GM21723 (cell line): ENCODE data around the gene DUSP8.
"Not testable (repeated sequence)": the region's sequence is repeated elsewhere in the genome, so short reads cannot be mapped to it uniquely, and the experiment has no call there.

Source experiments
- ATAC-seq: cut with Tn5 transposase; IDR thresholded peaks from one replicate; pipeline ENCODE4 v1.9.1; 2021; ENCODE audit warnings: mild to moderate bottlenecking, moderate library complexity; ENCODE audit not compliant: unreplicated experiment

DUSP8 gene, protein sequence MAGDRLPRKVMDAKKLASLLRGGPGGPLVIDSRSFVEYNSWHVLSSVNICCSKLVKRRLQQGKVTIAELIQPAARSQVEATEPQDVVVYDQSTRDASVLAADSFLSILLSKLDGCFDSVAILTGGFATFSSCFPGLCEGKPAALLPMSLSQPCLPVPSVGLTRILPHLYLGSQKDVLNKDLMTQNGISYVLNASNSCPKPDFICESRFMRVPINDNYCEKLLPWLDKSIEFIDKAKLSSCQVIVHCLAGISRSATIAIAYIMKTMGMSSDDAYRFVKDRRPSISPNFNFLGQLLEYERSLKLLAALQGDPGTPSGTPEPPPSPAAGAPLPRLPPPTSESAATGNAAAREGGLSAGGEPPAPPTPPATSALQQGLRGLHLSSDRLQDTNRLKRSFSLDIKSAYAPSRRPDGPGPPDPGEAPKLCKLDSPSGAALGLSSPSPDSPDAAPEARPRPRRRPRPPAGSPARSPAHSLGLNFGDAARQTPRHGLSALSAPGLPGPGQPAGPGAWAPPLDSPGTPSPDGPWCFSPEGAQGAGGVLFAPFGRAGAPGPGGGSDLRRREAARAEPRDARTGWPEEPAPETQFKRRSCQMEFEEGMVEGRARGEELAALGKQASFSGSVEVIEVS

DNA sequence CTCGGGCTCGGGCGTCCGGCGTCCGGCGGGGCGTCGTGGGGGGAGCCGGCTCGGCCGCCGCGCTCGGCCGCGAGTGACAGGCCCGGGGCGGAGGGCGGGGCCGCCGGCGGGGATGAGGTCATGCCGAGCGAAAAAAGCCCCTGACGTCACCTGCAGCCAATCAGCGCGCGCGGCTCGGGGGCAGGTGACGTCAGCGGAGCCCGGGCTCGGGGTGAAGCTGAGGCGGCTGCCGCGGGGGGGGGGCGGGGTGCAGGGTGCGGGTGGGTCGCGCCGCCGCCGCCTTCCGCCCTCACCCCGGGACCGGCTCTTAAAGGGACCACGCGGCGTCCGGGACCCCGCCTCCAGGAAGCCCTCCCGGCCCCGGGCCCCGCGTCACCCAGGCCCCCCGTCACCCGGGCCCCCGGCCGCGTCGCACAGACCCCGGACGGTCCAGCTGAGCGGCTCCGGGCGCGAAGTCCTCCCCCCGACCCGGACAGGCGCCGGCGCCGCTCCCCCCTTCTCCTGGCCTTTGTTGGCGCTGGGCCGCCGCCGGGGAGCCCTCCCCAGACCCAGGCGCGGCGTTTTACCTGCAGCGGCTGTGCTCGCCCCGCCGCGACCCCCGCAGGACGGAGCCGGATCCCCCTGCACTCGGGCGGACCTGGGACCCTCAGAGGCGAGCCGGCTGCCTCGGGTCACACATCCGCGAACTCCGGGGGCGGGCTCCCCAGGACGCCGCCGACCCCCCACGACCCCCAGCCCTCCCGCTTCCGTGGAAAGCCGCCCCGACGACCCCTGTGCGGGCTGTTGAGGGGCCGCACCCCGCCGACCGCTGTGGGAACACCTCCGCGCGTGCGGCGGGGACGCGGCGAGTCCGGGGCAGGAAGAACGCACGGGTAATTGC, at the start of gene DUSP8:
Gene DUSP8, minus strand, starts transcription at position 75 of the 880 bp plus-strand sequence. CDS start 6,445 bp downstream, outside the sequence.
- ATAC-seq: peak; percentile 51

DNA sequence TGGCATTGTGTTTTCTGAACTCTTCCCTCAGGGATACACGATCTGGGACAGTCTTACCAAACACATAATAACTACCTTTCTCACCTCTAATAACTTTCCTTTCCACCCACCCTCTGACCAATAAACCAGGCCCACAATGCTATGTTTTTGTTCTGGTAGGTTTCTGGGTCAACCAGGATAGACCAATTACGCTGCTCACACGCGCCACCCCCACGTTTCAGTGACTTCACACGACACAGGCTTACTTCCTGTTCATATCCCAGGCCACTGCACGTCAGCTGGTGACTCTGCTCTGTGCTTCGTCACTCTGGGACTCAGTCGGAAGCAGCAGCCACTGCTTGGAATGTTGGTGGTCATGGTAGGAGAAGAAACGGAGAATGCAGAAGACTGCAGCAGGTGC, 47.4 kb upstream of the DUSP8 start:
- no peak for ATAC-seq

DNA sequence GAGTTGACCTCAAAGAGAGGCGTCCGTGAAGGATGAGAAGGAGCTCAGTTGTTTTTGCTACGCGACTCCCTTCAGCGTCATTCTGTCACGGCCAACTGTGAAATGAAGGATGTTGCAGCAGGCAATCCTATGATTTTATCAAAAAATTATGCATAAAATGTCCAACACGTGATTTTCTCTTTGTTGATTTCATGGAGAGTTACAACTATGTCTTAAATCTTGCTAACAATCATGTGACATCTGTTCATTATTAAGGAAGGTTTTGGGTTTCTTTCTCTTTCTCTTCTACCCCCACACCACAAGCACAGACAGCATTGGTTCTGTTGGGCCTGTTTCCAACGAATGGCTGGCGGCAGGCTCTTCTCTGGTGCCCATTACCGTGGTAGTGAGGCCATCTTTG, 46.2 kb upstream of the DUSP8 start:
- ATAC-seq: no peak

DNA sequence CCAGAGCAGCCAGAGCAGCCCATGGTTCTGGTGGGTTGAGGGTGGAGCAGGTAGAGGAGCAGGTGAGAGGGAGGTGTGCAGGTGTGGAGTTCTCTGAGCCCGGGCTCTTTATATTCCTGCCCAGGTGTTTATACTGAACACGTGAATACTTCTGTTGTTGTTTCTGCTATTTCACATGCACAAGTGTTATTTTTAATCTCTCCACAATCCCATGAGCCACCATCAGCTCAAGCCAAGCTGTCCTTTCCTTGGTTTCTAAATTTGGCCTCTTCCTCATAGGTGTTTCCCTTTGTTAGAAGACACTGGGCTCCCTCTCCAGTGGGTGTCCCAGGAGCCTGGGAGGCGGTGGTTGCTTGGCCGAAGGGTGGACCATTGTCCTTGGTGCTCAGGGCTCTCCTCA, 36.3 kb upstream of the DUSP8 start, which contains the start of gene KRTAP5-3:
Gene KRTAP5-3, minus strand, starts transcription at position 101 of the 400 bp plus-strand sequence. Its CDS starts 78 bp downstream, at position 23.
- ATAC-seq: no peak

DNA sequence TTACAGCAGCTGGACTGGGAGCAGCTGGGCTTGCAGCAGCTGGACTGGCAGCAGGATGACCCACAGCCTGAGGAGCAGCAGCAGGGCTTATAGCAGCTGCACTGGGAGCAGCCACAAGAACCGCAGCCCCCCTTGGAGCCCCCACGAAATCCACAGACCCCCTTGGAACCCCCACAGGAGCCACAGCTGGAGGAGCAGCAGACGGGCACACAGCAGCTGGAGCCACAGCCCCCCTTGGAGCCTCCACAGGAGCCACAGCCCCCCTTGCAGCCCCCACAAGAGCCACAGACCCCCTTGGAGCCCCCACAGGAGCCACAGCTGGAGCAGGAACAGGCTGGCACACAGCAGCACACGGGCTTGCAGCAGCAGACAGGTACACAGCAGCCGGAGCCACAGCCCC, 35.8 kb upstream of the DUSP8 start:
- not testable (repeated sequence) for ATAC-seq

DNA sequence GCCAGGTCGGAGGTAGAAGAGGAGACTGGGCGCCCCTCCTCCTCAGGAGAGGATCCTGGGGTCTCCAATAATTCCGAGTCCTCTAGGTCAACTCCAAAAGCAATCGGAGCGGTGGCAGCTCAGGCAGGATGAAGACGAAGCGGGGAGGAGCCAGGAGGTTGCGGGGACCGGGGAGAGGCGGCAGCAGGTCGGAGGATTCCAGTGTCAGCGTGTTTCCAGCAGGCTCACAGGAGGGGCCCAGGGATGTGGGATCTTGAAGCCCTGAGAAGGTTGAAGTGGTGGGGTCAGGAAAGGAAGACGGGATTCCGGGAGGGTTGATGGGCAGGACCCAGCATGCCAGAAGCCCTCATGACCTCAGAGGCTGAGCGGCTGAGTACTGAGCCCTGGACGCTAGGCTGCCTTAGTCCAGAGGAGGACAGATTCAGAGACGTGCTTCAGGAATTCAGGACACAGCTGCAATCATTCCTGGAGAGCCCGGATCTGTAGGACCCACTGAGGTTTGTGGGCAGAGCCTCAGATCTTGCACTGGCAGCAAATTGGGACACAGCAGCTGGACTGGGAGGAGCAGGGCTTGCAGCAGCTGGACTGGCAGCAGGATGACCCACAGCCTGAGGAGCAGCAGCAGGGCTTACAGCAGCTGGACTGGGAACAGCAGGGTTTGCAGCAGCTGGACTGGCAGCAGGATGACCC, 35.2 kb upstream of the DUSP8 start:
- ATAC-seq: not testable (repeated sequence)

DNA sequence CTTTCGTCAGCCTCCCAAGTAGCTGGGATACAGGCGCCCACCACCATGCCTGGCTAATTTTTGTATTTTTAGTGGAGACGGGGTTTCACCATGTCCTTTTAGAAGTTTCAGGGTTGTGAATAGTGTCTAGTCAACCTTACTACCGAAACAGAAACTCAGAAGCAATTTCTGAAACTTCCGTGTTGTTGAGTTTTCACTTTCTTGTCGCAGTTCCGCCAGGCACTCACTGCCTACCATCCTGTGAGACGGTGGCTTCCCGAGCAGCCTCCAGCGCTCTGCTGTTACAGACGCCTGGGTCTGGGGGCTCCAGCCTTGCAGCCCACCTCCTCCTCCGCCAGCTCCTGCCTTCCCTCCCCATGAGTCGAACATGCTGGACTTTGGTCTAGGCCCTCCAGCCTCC, 33.9 kb upstream of the DUSP8 start:
- ATAC-seq: peak; percentile 93

DNA sequence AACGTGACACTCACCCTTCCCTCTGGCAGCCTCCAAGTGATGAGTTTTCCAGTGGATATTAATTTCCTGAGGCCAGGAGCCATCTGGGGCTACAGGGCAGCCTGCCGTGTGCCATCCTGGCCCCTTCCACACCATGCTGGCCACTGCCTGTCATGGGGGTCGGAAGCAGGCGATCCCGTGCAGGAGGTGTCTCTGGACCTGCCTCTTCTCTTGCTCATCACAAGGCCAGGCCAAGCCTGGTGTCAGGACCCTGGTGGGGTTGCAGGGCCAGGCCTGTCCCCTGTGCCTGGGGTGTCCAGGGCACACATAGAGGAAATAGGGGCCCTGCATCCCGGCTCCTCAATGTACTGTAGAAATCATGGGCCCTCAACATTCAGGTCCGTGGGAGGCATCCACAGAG, 32.6 kb upstream of the DUSP8 start:
- no peak for ATAC-seq

DNA sequence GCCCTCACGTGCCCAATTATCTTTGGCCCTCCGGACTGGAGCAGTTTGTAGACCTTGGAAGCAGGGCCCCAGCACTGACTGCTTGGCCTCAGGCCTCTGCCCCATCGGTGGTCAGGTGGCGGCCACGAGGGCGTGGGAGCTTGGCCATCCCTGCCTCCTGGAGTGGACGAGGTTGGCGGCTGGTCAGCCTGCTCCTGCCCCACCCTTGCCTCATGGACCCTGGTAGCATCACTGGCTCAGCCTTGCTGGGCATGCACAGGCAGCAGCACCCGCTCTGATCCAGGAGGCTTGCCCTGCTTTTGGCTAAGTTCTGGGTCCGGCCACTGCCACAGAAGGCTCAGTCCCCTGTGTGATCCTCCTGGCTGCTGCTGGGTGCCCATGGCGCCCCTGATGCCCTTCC, 32.1 kb upstream of the DUSP8 start:
- ATAC-seq: no peak

DNA sequence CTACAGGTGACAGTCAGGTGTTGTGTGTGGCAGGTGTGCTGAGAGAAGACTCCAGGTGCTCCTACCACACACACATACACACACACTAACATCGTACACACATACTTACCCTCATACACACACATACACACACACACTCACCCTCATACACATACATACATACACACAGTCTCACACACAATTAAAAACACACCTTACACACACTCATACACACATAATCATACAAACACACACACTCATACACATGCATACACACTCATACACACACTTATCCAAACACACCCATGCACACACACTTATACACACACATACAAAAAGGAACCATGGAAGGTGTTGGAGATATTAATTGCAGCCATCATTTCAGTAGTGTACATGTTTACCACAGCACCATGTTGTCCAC, 31.6 kb upstream of the DUSP8 start:
- no peak for ATAC-seq

DNA sequence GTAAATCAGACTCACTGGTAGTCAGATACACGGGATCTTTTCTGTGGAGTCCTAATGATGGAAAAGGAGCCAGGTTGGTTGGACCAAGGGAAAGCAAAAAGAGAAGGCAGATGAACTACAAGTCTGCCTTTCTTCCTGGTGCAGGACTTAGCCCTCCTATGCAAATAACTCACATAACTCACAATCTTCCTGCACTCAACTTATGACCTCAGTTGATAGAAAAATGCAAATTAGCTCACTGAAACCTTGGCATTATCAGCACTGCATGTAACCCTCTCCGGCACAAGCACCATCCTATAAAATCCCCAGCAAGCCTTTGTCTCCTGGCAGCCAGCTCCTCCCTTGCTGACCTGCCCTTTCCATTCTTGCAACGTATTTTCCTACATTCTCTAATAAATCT, 29.6 kb upstream of the DUSP8 start:
- not testable (repeated sequence) for ATAC-seq

DNA sequence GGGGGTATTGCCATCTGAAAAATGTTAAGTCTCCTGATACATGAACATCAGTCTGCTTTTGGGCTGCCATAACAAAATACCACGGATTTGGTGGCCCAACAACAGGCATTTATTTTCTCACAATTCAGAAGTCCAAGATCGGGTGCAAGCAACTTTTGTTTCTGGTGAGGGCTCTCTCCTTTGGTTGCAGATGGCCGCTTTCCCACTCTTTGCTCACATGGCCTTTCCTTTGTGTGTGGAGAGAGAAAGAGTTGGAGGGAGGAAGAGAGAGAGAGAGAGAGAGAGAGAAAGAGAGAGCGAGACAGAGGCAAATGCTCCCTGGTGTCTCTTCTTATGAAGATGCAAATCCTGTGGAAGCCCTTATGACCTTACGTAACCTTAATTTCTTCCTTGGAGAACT, 28.6 kb upstream of the DUSP8 start:
- ATAC-seq: no peak

DNA sequence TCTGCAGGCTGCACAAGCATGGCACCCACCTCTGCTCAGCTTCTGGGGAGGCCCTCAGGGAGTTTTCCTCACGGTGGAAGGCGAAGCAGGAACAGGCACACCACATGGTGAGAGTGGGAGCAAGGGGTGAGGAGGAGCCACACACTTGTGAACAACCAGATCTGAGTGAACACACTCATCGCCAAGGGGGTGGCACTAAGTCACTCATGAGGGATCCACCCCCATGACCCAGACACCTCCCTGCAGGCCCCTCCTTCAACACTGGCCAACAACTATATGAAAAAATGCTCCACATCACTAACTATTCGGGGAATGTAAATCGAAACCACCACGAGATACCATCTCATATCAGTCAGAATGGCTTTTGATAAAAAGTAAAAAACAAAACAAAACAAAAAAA, 26.7 kb upstream of the DUSP8 start:
- ATAC-seq: no peak

DNA sequence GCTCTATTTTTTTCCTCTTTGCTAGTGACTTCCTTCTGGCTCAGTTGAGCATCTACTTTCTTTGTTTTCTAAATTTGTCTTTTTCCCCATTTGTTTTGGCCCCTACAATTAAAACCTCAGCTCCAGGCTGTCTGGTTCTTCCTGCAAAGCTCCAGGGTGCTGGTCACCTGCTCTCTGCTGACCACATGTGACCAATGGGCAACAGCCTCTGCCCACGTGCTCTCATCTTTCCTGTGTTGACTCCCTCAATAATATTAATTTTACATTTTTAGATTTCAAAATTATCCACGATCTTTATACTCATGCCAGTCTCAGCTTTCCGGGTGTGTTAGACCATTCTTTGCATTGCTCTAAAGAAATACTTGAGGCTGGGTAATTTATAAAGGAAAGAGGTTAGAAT, 26.3 kb upstream of the DUSP8 start:
- ATAC-seq: not testable (repeated sequence)

DNA sequence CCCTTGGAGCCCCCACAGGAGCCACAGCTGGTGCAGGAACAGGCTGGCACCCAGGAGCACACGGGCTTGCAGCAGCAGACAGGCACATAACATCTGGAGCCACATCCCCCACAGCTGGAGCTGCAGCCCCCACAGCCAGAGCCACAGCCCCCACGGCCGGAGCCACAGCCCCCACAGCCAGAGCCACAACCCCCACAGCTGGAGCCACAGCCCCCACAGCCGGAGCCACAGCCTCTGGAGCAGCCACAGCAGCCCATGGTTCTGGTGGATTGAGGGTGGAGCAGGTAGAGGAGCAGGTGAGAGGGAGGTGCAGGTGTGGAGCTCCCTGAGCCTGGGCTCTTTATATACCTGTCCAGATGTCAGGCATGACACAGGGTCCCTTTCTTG, 25.9 kb upstream of the DUSP8 start, which contains the start of gene KRTAP5-2:
Gene KRTAP5-2, minus strand, starts transcription at position 301 of the 387 bp plus-strand sequence. Its CDS starts 44 bp downstream, at position 257.
- ATAC-seq: no peak

DNA sequence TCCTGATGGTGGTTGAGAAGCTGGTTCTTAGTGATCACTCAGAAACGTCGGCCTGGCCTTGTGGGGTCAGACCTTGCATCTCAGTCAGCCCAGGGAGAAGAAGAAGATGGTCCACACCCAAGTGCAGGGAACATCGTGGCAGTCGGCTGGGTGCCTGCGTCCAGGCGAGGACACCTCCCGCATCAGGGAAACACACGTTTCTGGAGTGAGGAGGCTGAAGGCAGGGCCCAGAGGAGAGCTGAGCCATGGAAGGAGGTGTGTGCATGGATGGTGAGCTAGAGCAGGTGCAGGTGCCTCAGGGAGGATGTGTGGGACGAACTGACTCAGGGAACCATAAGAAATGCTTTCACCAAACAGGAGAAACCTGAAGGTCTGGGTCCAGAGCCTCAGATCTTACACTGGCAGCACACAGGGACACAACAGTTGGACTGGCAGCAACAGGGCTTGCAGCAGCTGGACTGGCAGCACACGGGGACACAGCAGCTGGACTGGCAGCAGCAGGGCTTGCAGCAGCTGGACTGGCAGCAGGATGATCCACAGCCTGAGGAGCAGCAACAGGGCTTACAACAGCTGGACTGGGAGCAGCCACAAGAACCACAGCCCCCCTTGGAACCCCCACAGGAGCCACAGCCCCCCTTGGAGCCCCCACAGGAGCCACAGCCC, 25.4 kb upstream of the DUSP8 start:
- ATAC-seq: no peak

DNA sequence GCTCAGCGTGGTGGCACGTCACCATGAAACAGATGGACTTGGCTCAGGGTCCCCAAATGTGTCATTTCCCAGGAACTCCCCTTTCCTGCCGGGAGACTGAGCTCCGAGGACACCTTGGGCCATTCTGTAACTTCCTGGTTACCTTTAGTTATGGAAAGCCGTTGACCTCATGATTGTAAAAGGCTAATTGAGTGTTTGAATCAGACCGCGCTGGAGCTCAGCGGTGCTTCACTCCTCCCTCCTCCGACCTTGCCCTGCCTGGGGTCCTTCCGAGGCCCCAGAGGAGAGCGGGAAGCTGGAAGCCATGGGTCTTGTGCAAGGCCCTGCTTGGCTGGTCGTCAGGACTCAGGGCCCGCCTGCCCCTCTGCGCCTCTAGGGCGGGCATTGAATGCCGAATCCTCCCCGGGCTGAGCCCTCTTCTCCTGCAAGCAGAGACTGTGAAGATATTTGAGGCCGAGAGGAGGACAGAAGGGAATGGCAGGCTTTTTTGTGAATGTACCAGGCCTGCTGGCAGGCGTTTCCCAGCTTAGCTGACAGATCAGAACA, 24.6 kb upstream of the DUSP8 start:
- not testable (repeated sequence) for ATAC-seq

DNA sequence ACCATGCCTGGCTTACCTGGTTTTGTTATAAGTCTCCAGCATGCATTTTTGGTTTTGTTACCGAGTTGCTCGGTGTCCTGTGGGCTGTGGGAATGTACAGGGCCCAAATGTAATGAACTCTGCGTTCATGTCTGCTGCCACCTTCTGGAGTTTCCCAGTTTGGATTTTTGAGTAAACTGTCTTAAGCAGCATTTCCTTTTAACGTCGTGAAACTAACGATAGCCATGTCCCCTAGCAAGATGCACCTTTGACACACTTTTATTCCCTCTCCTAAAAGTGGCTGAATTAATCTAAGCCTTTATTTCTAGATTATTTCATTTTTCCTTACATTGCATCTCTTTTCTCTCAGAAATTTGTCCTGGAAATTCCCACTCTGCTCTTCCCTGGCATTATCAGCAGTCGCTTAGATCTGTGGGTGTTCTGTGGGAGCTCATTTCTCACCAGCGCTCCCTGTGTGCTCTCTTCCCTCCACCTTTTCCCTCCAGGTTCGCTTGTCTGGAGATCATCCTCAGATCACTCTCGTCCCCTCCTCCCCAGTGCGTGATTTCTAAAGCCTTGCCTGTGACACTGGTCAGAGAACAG, 24.0 kb upstream of the DUSP8 start:
- not testable (repeated sequence) for ATAC-seq

DNA sequence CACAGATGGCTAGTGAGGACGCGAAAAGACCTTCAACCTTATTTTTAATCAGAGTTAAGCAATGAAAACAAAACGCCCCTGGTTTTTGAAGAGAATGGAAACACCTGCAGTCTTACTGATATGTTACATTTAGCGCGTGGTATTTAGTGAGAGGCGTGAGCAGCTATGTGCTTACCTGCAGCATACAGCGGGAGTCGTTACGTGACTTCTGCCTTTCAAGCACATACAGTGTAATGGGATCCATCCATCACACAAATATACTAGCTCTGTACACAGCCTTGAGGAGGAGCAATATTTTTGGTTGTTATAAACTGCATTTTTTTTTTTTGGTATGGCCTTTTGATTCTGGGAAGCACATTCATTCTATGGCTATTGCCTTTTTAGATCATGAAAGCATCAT, 20.6 kb upstream of the DUSP8 start:
- ATAC-seq: no peak
